Activated CD8-positive, alpha-beta memory T cell treated with anti-CD3 and anti-CD28 coated beads, Interleukin-2, amount 10 ng/mL, durations not matched to agents 7 days and 5 days (primary cell): ENCODE results near the gene TARBP2. TPM values are rescaled to one million over a fixed set of nuclear protein-coding genes. Genes with fewer than 3 reads are reported as not detected.

ENCODE experiments used
- ATAC-seq: fragments of 150-1000 bp; cut with Tn5 transposase; one replicate; pipeline ENCODE4 v1.10.0; 2021; ENCODE audit warnings: moderate library complexity
- CTCF ChIA-PET: fragments of 350-600 bp; sonication (Branson Sonifier 250); formaldehyde crosslinking; loops from one replicate; lab custom pipeline; 2021; ENCODE audit warnings: antibody characterized with exemption; lab: Charles Lee
- DNase-seq: peaks from one replicate; pipeline ENCODE4 v3.0.0-alpha.2; 2020
- H3K27ac Mint-ChIP-seq: one replicate; pipeline ENCODE4 v1.8.0; 2021; ENCODE audit warnings: mild to moderate bottlenecking, mixed read lengths
- H3K27me3 Mint-ChIP-seq: one replicate; pipeline ENCODE4 v1.8.0; 2021; ENCODE audit warnings: mixed read lengths
- H3K36me3 Mint-ChIP-seq: one replicate; pipeline ENCODE4 v1.8.0; 2021; ENCODE audit warnings: mild to moderate bottlenecking, mixed read lengths
- H3K4me1 Mint-ChIP-seq: one replicate; pipeline ENCODE4 v1.8.0; 2021; ENCODE audit warnings: mixed read lengths
- H3K4me3 Mint-ChIP-seq: one replicate; pipeline ENCODE4 v1.8.0; 2021; ENCODE audit warnings: mild to moderate bottlenecking, moderate library complexity, mixed read lengths
- H3K9me3 Mint-ChIP-seq: one replicate; pipeline ENCODE4 v1.8.0; 2022; ENCODE audit warnings: low read depth, mixed read lengths
- total RNA-seq, 2 experiments: library from RNA; stranded (reverse); gene quantifications; one replicate each; pipeline ENCODE4 v1.2.3, GENCODE V29; 2021

The TARBP2 gene
- total RNA-seq, 2 experiments from 2014 or later = 29.7 to 38.7 TPM

- Mint-ChIP-seq H3K4me3 (no peak overlapping the region), H3K27ac (peak overlapping the region; percentile 18), H3K36me3 (peaks cover 2% of the 10 kb centered on the region), H3K27me3 (no peaks in the 10 kb centered on the region), H3K9me3 (no peaks in the 10 kb centered on the region), H3K4me1 (peaks cover 29% of the 10 kb centered on the region)
- DNase-seq = no peak
- no peak for ATAC-seq
- CTCF ChIA-PET = interaction anchor here (0.6 to 1.2 kb wide), 2 partner anchors 12 to 28 kb away, joined by 3 read pairs; no protein-coding TSS in a partner anchor
Observed at GRCh38 chr12:53502983-53503728, 2.1 kb downstream of the TARBP2 start.

DNA sequence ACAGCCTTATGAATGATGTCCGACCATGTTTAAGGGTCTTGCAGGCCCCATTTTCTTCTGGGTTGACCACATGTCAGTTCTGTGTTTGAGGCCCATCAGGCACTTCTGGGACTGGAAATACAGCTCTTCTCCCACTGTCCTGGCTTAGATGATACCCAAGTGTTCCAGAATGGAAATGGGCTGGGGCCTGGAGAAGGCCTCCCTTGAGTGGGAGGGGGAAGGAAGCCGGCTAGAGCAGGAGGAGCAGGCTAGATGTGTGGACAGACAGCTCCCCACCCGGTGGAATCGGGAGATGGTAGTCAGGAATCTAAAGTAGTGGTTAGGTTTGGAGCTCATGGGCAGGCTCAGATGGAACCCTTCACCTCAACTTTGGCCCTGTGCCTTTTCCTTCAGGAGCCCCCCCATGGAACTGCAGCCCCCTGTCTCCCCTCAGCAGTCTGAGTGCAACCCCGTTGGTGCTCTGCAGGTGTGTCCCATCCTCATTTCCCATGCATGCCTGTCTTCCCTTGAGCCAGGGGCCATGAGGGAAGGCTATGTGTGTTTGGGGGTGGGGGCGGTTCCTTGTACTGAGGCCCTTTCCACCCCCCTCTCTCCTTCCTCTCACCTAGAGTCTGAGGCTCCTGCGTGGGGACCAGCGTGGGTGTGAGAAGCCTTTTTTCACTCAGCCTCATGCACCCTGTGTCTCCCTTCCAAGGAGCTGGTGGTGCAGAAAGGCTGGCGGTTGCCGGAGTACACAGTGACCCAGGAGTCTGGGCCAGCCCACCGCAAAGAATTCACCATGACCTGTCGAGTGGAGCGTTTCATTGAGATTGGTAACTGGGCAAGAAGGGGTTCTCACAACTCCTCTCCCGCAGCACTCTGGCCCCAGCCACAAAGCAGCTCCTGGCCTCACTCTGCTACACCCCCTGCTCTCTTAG is 3.2 kb downstream of the TARBP2 start:
- CTCF ChIA-PET = interaction anchor here (0.9 to 2.4 kb wide), 2 partner anchors 11 to 152 kb away, joined by 3 to 10 read pairs; no protein-coding TSS in a partner anchor
- no peaks in the 10 kb centered on the region for H3K27me3 Mint-ChIP-seq
- no peak overlapping the region for H3K27ac Mint-ChIP-seq
- no peak for DNase-seq
- no peaks in the 10 kb centered on the region for H3K9me3 Mint-ChIP-seq
- peaks cover 29% of the 10 kb centered on the region for H3K4me1 Mint-ChIP-seq
- ATAC-seq = no peak
- no peak overlapping the region for H3K4me3 Mint-ChIP-seq
- peaks cover 2% of the 10 kb centered on the region for H3K36me3 Mint-ChIP-seq

- CTCF ChIA-PET = interaction anchor here (2.4 kb wide), 1 partner anchor 153 kb away, joined by 10 read pairs; no protein-coding TSS in a partner anchor
- DNase-seq (no peak), ATAC-seq (no peak)
- H3K9me3 Mint-ChIP-seq = no peaks in the 10 kb centered on the region
- H3K4me3 Mint-ChIP-seq = no peak overlapping the region
- H3K27ac Mint-ChIP-seq = no peak overlapping the region
- H3K36me3 Mint-ChIP-seq = peaks cover 2% of the 10 kb centered on the region
- no peaks in the 10 kb centered on the region for H3K27me3 Mint-ChIP-seq
- H3K4me1 Mint-ChIP-seq = peaks cover 25% of the 10 kb centered on the region
Observed at GRCh38 chr12:53505086-53505485, 4.0 kb downstream of the TARBP2 start.

GRCh38 chr12:53505555-53506449 is 4.7 kb downstream of the TARBP2 start:
- Mint-ChIP-seq H3K27me3 (no peaks in the 10 kb centered on the region), H3K9me3 (no peaks in the 10 kb centered on the region), H3K27ac (no peak overlapping the region), H3K4me3 (no peak overlapping the region), H3K36me3 (peaks cover 2% of the 10 kb centered on the region), H3K4me1 (peaks cover 23% of the 10 kb centered on the region)
- ATAC-seq (no peak), DNase-seq (no peak)
- CTCF ChIA-PET = interaction anchor here (2.4 kb wide), 1 partner anchor 154 kb away, joined by 10 read pairs; no protein-coding TSS in a partner anchor

- DNase-seq (no peak), ATAC-seq (no peak)
- Mint-ChIP-seq H3K4me3 (no peak overlapping the region), H3K27ac (no peak overlapping the region), H3K9me3 (no peaks in the 10 kb centered on the region), H3K4me1 (peaks cover 23% of the 10 kb centered on the region), H3K36me3 (peaks cover 2% of the 10 kb centered on the region), H3K27me3 (no peaks in the 10 kb centered on the region)
- CTCF ChIA-PET = no interaction called here
Observed at GRCh38 chr12:53506450-53506785, 5.3 kb downstream of the TARBP2 start.

DNA sequence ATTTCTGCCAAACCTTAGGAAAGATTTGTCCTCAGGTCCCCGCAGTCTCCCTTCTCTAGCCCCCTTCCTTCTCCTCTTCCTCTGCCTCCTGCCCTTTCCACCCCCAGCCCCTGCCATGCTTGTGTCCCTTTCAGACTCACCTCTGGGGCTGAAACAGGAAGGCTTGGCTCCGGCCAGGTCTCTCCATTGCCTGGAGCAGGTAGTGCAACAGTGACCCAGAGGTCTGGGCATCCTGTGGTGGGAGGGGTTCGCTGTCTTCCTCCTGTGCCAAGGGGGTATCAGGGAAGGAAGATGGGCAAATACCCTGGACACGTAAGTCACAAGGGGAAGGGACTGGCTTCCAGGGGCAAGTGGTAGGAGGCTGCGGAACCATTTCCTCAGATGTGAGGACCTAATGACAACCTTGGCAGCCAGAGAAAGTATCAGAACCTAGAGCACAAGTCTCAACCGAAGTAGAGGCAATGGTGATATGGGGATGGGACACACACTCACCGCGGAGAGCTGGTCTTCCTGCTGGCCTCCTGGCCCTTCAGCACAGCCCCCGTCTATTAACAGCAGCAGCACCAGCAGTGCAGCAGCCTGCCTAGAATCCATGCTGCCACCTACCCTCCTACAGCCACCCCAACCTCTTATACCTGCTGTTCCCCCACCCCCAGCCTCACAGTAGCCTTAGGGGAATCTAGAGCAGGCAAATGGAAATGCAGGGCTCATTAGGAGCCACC is 6.0 kb downstream of the TARBP2 start, which contains the start of gene NPFF:
Gene NPFF (minus strand): TSS at position 604 of the 722 bp plus-strand sequence. CDS start 10 bp downstream, at position 594.
- ATAC-seq (no peak), DNase-seq (no peak)
- H3K9me3 Mint-ChIP-seq = no peaks in the 10 kb centered on the region
- H3K27me3 Mint-ChIP-seq = no peaks in the 10 kb centered on the region
- peaks cover 19% of the 10 kb centered on the region for H3K4me1 Mint-ChIP-seq
- H3K36me3 Mint-ChIP-seq = peaks cover 3% of the 10 kb centered on the region
- no peak within 1 kb of the TSS for H3K4me3 Mint-ChIP-seq
- H3K27ac Mint-ChIP-seq = peak within 1 kb of the TSS; percentile 52
- CTCF ChIA-PET = interaction anchor here (0.6 to 4.3 kb wide), 6 partner anchors 11 to 365 kb away, joined by 4 to 34 read pairs (median 20); partner anchors contain the start of gene AAAS

- Mint-ChIP-seq H3K36me3 (peaks cover 4% of the 10 kb centered on the region), H3K27me3 (no peaks in the 10 kb centered on the region), H3K4me1 (peaks cover 15% of the 10 kb centered on the region), H3K27ac (peak overlapping the region; percentile 52), H3K4me3 (no peak overlapping the region), H3K9me3 (no peaks in the 10 kb centered on the region)
- DNase-seq (no peak), ATAC-seq (no peak)
- CTCF ChIA-PET = interaction anchor here (0.6 to 4.3 kb wide), 8 partner anchors 11 to 366 kb away, joined by 3 to 34 read pairs (median 18); partner anchors contain the start of gene AAAS
Observed at GRCh38 chr12:53507603-53507885, 6.5 kb downstream of the TARBP2 start.

DNA sequence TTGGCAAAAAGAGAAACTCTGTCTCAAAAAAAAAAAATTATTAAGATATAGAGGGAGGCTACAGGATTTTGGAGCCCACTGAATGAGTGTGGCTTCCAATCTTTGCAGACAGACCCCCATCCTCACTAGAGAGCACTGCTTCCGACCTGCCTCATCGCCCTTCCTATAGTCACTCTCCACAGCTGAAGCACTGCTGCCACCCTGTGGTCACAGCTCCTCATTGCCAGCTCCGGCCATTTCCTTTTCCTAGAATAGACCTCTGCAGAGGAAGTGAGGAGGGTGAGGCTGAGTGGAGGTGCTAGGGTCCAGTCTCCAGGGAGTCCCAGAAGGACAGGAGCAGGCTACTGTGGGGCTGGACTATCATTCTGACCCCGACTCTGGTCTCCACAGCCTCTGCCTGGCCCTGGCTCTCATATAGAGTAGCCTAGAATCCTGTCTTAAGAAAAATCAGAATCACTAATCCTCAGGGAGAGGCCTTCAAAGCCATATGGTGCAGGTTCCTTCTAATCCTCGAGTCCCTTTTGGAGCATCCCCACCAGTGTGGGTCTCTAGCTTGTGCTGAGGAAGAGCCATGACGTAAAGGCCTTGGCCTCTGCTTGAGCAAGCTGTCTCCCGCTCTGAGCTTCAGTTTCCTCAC is 7.6 kb downstream of the TARBP2 start:
- H3K27ac Mint-ChIP-seq = peak overlapping the region; percentile 78
- ATAC-seq (peak; percentile 98), DNase-seq (peak; percentile 92)
- peaks cover 5% of the 10 kb centered on the region for H3K36me3 Mint-ChIP-seq
- H3K27me3 Mint-ChIP-seq = no peaks in the 10 kb centered on the region
- H3K4me1 Mint-ChIP-seq = peaks cover 13% of the 10 kb centered on the region
- CTCF ChIA-PET = interaction anchor here (0.7 to 4.3 kb wide), 54 partner anchors 9 to 442 kb away, joined by 3 to 34 read pairs (median 4); partner anchors contain the start of genes AAAS, ATP5MC2, ESPL1 and MAP3K12
- H3K9me3 Mint-ChIP-seq = no peaks in the 10 kb centered on the region
- no peak overlapping the region for H3K4me3 Mint-ChIP-seq

DNA sequence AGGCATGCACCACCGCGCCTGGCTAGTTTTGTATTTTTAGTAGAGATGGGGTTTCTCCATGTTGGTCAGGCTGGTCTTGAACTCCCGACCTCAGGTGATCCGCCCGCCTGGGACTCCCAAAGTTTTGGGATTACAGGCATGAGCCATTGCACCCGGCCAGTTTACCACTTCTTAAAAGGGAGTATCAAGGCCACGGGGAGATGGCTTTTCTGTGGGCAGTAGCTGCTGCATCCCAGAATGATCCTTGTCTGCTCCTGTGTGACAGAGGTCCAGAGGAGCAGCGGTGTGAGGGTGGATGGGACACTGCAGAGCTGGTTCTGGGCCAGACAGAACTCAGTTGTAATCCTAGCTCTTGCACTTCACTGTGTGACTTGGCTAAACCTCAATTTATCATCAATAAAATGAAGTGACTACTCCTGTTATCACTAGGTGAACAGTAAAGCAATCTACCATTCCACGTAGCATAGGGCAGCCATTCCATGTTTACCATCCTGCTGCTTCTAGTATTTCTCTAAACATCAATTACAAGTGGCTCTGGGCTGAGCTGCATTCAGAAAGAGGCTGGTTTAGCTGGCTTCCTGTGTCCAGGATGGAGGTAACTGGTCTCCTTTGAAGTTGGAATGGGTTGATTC is 9.2 kb downstream of the TARBP2 start:
- ATAC-seq = no peak
- Mint-ChIP-seq H3K36me3 (peaks cover 6% of the 10 kb centered on the region), H3K27ac (no peak overlapping the region)

GRCh38 chr12:53513712-53514410 is 12.8 kb downstream of the TARBP2 start:
- no peak overlapping the region for H3K4me3 Mint-ChIP-seq
- no peaks in the 10 kb centered on the region for H3K27me3 Mint-ChIP-seq
- no peak for ATAC-seq

More for the DNA sequence above, 9.2 kb downstream of the TARBP2 start:
- CTCF ChIA-PET = interaction anchor here (2.1 to 4.3 kb wide), 5 partner anchors 8 to 186 kb away, joined by 8 to 31 read pairs (median 24); partner anchors contain the start of genes ATP5MC2, MAP3K12 and TARBP2
- Mint-ChIP-seq H3K27me3 (no peaks in the 10 kb centered on the region), H3K9me3 (no peaks in the 10 kb centered on the region), H3K4me1 (peaks cover 17% of the 10 kb centered on the region), H3K4me3 (no peak overlapping the region)
- no peak for DNase-seq

More at GRCh38 chr12:53513712-53514410, 12.8 kb downstream of the TARBP2 start:
- Mint-ChIP-seq H3K9me3 (no peaks in the 10 kb centered on the region), H3K36me3 (peaks cover 10% of the 10 kb centered on the region), H3K4me1 (peaks cover 18% of the 10 kb centered on the region), H3K27ac (peak overlapping the region; percentile 38)
- no peak for DNase-seq
- CTCF ChIA-PET = interaction anchor here (1.6 to 1.8 kb wide), 2 partner anchors 10 to 193 kb away, joined by 4 to 5 read pairs; partner anchors contain the start of gene AAAS
